ENCODE measurements around the gene EVC2. TPM values are rescaled to one million over a fixed set of nuclear protein-coding genes. Genes with fewer than 3 reads are reported as not detected.
"Not testable (repeated sequence)": the region's sequence is repeated elsewhere in the genome, so short reads cannot be mapped to it uniquely, and the experiment has no call there.

EVC2 gene
- total and polyA plus RNA-seq, 2 donors: 1.7 to 2.2 TPM

DNA sequence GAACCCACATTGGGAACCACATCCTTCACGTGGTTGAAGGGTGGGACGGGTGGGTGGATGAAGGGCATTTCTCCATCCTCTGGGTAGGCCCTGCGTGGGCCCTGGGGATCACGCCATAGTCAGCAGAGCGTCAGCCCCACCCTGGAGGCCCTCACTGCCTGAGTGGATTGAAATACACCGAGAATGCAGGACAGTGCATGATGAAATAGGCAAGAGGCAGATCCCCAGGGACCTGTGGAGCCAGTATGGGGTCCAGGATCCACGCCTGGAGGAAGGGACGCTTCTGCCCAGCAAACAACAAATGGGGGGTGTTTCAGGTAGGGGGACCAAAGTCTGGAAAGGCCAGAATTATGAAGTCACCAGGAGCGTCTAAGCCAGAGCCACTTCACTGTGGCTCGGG lies 22.1 kb upstream of the EVC2 start:
- H3K27me3 ChIP-seq (ENCODE audit: control insufficient read depth in 2 of 2, insufficient read depth in 1 of 2, low read length in 1 of 2): no peaks in the 10 kb centered on the region
- H3K4me3 ChIP-seq (ENCODE audit: low read length in 2 of 2): no peak overlapping the region
- no peaks in the 10 kb centered on the region for H3K36me3 ChIP-seq (ENCODE audit: control insufficient read depth in 2 of 2, insufficient read depth in 2 of 2, low read length in 1 of 2)
- no peaks in the 10 kb centered on the region for H3K4me1 ChIP-seq (ENCODE audit: control insufficient read depth in 2 of 2, insufficient read depth in 2 of 2, low read length in 2 of 2)
- H3K9me3 ChIP-seq (ENCODE audit: control insufficient read depth in 2 of 2, insufficient read depth in 1 of 2, low read length in 1 of 2): no peaks in the 10 kb centered on the region
- H3K27ac ChIP-seq (ENCODE audit: low read depth in 1 of 2, low read length in 1 of 2): no peak overlapping the region
- DNase-seq (ENCODE audit: low read depth in 6 of 9, low spot score in 9 of 9): no peak
- WGBS: 92% methylated on average over 10 of the region's 10 CpGs

DNA sequence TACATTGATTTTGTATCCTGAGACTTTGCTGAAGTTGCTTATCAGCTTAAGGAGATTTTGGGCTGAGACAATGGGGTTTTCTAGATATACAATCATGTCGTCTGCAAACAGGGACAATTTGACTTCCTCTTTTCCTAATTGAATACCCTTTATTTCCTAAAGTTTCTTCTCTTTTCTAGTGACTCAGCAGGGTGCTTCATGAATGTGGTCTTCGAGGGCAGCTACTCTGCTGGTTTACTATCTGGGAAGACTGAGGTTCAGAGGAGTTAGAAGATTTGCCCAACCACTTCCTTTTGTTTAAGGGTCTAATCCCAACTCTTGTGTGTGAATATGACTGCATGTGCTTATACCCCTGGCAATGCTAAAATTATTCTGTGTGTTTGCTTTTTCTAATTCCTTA lies 20.1 kb upstream of the EVC2 start:
- H3K36me3 ChIP-seq (ENCODE audit: control insufficient read depth in 2 of 2, insufficient read depth in 2 of 2, low read length in 1 of 2): not testable (repeated sequence)

DNA sequence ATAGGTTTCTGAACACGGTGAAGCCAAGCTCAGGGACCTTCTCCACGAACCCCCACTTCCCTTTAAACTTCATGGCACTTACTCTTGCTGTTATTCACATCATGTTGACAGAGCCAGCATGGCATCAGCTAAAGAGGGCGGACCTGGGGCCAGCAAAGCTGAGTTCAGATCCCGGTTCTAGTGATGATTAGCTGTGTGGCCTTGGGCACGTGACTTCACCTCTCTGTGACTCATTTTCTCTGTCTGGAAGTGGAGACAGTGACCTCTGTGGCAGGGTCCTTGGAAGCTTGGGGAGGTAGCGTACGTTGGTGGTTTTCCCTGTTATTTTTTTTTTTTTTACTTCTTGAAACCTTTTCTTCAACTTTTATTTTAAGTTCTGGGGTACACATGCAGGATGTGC lies 16.0 kb upstream of the EVC2 start:
- no peak for DNase-seq (ENCODE audit: low read depth in 6 of 9, low spot score in 9 of 9)
- WGBS: 92% methylated on average over 7 of the region's 7 CpGs

More for the DNA sequence above, 20.1 kb upstream of the EVC2 start:
- 9% methylated on average over 2 of the region's 2 CpGs for WGBS
- DNase-seq (ENCODE audit: low read depth in 6 of 9, low spot score in 9 of 9); H3K9me3 ChIP-seq (ENCODE audit: control insufficient read depth in 2 of 2, insufficient read depth in 1 of 2, low read length in 1 of 2); H3K27ac ChIP-seq (ENCODE audit: low read depth in 1 of 2, low read length in 1 of 2); H3K27me3 ChIP-seq (ENCODE audit: control insufficient read depth in 2 of 2, insufficient read depth in 1 of 2, low read length in 1 of 2); H3K4me1 ChIP-seq (ENCODE audit: control insufficient read depth in 2 of 2, insufficient read depth in 2 of 2, low read length in 2 of 2); H3K4me3 ChIP-seq (ENCODE audit: low read length in 2 of 2): not testable (repeated sequence)

DNA sequence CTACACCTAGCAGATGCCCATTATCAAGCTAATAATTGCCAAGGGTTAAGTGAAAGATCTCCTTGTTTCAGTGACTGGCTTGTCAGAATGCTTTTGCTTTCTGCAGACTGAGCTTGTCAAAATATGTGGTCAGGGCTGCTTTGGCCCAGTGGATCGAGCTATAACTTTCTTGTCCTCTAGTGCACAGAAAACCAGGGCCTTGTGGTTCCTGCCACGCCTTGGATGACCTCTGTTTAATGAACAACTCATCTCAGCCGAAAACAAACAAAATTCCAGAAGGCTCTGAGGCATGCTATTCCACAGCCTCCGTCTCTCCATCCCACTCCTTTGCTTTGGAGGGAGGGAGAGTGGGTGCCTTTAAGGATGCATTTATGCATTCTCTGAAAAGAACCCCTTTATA lies 14.0 kb upstream of the EVC2 start:
- no peaks in the 10 kb centered on the region for H3K4me1 ChIP-seq (ENCODE audit: control insufficient read depth in 2 of 2, insufficient read depth in 2 of 2, low read length in 2 of 2)
- no peaks in the 10 kb centered on the region for H3K36me3 ChIP-seq (ENCODE audit: control insufficient read depth in 2 of 2, insufficient read depth in 2 of 2, low read length in 1 of 2)
- H3K27ac ChIP-seq (ENCODE audit: low read depth in 1 of 2, low read length in 1 of 2): no peak overlapping the region
- H3K27me3 ChIP-seq (ENCODE audit: control insufficient read depth in 2 of 2, insufficient read depth in 1 of 2, low read length in 1 of 2): no peaks in the 10 kb centered on the region
- no peak for DNase-seq (ENCODE audit: low read depth in 6 of 9, low spot score in 9 of 9)
- 86% methylated on average over 4 of the region's 4 CpGs for WGBS
- no peaks in the 10 kb centered on the region for H3K9me3 ChIP-seq (ENCODE audit: control insufficient read depth in 2 of 2, insufficient read depth in 1 of 2, low read length in 1 of 2)
- H3K4me3 ChIP-seq (ENCODE audit: low read length in 2 of 2): no peak overlapping the region

More for the DNA sequence above, 16.0 kb upstream of the EVC2 start:
- Histone ChIP-seq H3K4me1 (ENCODE audit: control insufficient read depth in 2 of 2, insufficient read depth in 2 of 2, low read length in 2 of 2) (no peaks in the 10 kb centered on the region), H3K4me3 (ENCODE audit: low read length in 2 of 2) (no peak overlapping the region), H3K27ac (ENCODE audit: low read depth in 1 of 2, low read length in 1 of 2) (no peak overlapping the region), H3K36me3 (ENCODE audit: control insufficient read depth in 2 of 2, insufficient read depth in 2 of 2, low read length in 1 of 2) (no peaks in the 10 kb centered on the region), H3K27me3 (ENCODE audit: control insufficient read depth in 2 of 2, insufficient read depth in 1 of 2, low read length in 1 of 2) (no peaks in the 10 kb centered on the region), H3K9me3 (ENCODE audit: control insufficient read depth in 2 of 2, insufficient read depth in 1 of 2, low read length in 1 of 2) (no peaks in the 10 kb centered on the region)

DNA sequence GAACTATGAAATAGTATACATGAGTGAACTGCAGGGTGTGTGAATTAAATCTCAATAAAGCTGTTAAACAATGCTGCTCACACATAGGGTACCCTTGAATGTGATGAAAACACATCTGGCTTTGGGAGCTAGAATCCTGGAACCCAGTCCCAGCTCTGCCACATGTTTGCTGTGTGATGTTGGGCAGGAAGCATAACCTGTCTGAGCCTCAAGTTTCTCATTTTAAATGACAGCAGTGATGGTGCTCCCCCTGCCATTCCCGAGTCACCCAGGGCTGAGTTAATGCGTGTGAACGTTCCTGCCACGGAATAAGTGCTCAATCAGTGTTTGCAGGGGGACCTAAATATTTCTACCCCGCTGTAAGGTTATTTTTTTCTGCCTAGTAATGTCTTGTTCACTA lies 13.6 kb upstream of the EVC2 start:
- Histone ChIP-seq H3K4me3 (ENCODE audit: low read length in 2 of 2) (no peak overlapping the region), H3K9me3 (ENCODE audit: control insufficient read depth in 2 of 2, insufficient read depth in 1 of 2, low read length in 1 of 2) (no peaks in the 10 kb centered on the region), H3K4me1 (ENCODE audit: control insufficient read depth in 2 of 2, insufficient read depth in 2 of 2, low read length in 2 of 2) (no peaks in the 10 kb centered on the region), H3K27me3 (ENCODE audit: control insufficient read depth in 2 of 2, insufficient read depth in 1 of 2, low read length in 1 of 2) (no peaks in the 10 kb centered on the region), H3K36me3 (ENCODE audit: control insufficient read depth in 2 of 2, insufficient read depth in 2 of 2, low read length in 1 of 2) (no peaks in the 10 kb centered on the region), H3K27ac (ENCODE audit: low read depth in 1 of 2, low read length in 1 of 2) (no peak overlapping the region)
- no peak for DNase-seq (ENCODE audit: low read depth in 6 of 9, low spot score in 9 of 9)
- 93% methylated on average over 5 of the region's 5 CpGs for WGBS

DNA sequence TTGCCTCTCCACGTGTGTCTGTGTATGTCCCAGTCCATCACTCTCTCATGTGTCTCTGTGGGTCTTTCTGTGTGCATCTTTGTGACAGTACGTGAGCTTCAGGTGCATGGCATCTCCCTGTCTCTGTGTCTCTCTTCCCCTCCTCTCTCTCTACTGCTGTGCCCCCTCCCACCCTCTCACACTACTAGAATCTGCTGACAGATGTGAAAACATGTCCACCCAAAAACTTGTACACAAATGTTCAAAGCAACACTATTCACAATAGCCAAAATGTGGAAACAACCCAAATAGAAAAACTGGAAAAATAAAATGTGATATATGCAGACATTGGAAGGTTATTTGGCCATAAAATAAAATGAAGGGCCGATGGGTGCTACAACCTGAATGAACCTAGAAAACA lies 12.6 kb upstream of the EVC2 start:
- Histone ChIP-seq H3K4me3 (ENCODE audit: low read length in 2 of 2) (no peak overlapping the region), H3K9me3 (ENCODE audit: control insufficient read depth in 2 of 2, insufficient read depth in 1 of 2, low read length in 1 of 2) (no peaks in the 10 kb centered on the region), H3K36me3 (ENCODE audit: control insufficient read depth in 2 of 2, insufficient read depth in 2 of 2, low read length in 1 of 2) (no peaks in the 10 kb centered on the region), H3K4me1 (ENCODE audit: control insufficient read depth in 2 of 2, insufficient read depth in 2 of 2, low read length in 2 of 2) (no peaks in the 10 kb centered on the region), H3K27ac (ENCODE audit: low read depth in 1 of 2, low read length in 1 of 2) (no peak overlapping the region), H3K27me3 (ENCODE audit: control insufficient read depth in 2 of 2, insufficient read depth in 1 of 2, low read length in 1 of 2) (no peaks in the 10 kb centered on the region)
- DNase-seq (ENCODE audit: low read depth in 6 of 9, low spot score in 9 of 9): no peak
- whole genome bisulfite sequencing: 86% methylated on average over 3 of the region's 3 CpGs

DNA sequence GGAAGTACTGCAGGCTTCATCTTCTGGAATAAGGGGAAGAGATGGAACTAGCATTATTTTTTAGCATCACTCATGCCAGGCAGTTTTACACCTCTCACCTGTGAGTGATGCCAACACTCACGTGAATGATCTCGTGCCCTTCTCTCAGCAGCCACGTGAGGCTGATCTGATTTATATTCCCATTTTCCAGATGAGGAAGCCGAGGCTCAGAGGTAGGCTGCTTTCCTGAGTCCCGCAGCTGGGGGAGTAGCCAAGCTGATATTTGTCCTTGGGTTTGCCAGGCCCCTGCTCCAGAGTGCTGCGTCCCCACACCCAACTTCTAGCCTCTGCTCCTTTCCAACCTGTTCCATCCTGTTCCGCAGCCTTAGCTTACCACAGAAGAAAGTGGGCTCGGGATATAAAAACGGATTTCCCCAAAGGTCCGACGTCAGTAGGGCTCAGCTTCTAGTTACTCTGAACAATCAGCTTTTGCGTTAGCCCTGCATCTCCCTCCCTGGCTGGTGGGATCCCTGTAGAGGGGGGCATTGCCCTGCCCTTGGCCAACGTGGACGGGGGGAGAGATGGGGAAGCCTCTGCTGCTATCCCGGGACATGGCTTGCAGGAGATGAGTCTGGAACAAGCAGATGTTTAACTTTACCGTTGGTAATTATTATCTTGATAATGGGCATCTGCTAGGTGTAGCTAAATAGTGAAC lies 11.9 kb upstream of the EVC2 start:
- no peak overlapping the region for H3K27ac ChIP-seq (ENCODE audit: low read depth in 1 of 2, low read length in 1 of 2)
- DNase-seq (ENCODE audit: low read depth in 6 of 9, low spot score in 9 of 9): no peak
- no peak overlapping the region for H3K4me3 ChIP-seq (ENCODE audit: low read length in 2 of 2)
- 94% methylated on average over 16 of the region's 16 CpGs for WGBS
- no peaks in the 10 kb centered on the region for H3K4me1 ChIP-seq (ENCODE audit: control insufficient read depth in 2 of 2, insufficient read depth in 2 of 2, low read length in 2 of 2)
- H3K27me3 ChIP-seq (ENCODE audit: control insufficient read depth in 2 of 2, insufficient read depth in 1 of 2, low read length in 1 of 2): no peaks in the 10 kb centered on the region
- no peaks in the 10 kb centered on the region for H3K9me3 ChIP-seq (ENCODE audit: control insufficient read depth in 2 of 2, insufficient read depth in 1 of 2, low read length in 1 of 2)
- no peaks in the 10 kb centered on the region for H3K36me3 ChIP-seq (ENCODE audit: control insufficient read depth in 2 of 2, insufficient read depth in 2 of 2, low read length in 1 of 2)

DNA sequence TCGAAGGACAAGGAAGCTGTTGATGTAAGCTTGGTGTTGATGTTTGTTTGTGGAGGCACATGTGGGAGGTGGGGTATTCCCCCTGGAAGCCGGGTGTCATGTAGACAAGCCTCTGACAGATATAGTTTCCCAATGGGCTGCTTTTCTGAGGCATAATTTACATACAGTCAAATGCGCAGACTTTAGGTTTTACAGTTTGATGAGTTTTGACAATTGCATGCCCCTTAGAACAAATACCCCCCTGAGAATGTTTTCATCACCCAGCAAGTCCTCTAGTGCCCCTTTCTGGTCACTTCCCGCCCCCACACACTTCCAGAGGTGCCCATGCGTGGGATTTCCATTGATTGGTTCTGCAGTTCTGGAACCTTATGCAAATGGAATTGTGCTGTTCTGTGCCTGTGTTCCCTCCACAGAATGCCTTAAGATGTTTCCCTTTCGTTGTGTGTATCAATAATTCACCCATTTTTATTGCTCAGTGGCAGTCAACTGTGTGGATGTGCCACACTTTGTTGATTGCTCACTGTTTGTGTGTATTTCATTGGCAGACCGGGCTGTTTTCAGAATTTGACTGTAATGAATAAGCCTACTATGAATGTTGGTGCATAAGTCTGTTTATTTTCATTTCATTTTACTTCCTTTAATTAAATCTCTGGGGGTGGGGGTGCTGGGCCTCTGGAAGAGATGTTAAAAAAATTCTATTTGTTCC lies 11.1 kb upstream of the EVC2 start:
- Histone ChIP-seq H3K4me3 (ENCODE audit: low read length in 2 of 2) (no peak overlapping the region), H3K27me3 (ENCODE audit: control insufficient read depth in 2 of 2, insufficient read depth in 1 of 2, low read length in 1 of 2) (no peaks in the 10 kb centered on the region), H3K9me3 (ENCODE audit: control insufficient read depth in 2 of 2, insufficient read depth in 1 of 2, low read length in 1 of 2) (no peaks in the 10 kb centered on the region), H3K36me3 (ENCODE audit: control insufficient read depth in 2 of 2, insufficient read depth in 2 of 2, low read length in 1 of 2) (no peaks in the 10 kb centered on the region), H3K4me1 (ENCODE audit: control insufficient read depth in 2 of 2, insufficient read depth in 2 of 2, low read length in 2 of 2) (no peaks in the 10 kb centered on the region), H3K27ac (ENCODE audit: low read depth in 1 of 2, low read length in 1 of 2) (no peak overlapping the region)
- no peak for DNase-seq (ENCODE audit: low read depth in 6 of 9, low spot score in 9 of 9)
- WGBS: 92% methylated on average over 7 of the region's 7 CpGs

DNA sequence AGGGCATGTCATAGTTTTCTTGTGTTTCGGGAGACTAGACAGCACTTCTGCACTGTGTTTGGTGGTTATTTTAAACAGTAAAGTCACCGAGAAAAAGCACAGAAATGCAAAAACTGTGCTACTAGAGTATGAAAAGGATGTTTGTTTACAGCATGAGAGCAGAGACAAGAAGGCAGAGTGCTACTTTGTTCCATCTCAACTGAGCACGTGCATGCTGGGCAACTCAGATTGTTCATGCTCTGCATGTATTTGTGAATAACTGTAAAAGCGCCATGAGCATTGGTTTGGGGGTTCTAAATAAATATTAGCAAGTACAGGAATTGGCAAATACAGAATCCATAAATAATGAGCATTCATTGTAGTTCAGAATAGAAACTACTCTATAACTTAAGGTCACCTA lies 10.1 kb upstream of the EVC2 start:
- WGBS: 90% methylated on average over 4 of the region's 4 CpGs
- Histone ChIP-seq H3K4me3 (ENCODE audit: low read length in 2 of 2) (no peak overlapping the region), H3K27me3 (ENCODE audit: control insufficient read depth in 2 of 2, insufficient read depth in 1 of 2, low read length in 1 of 2) (no peaks in the 10 kb centered on the region), H3K4me1 (ENCODE audit: control insufficient read depth in 2 of 2, insufficient read depth in 2 of 2, low read length in 2 of 2) (no peaks in the 10 kb centered on the region), H3K27ac (ENCODE audit: low read depth in 1 of 2, low read length in 1 of 2) (no peak overlapping the region), H3K36me3 (ENCODE audit: control insufficient read depth in 2 of 2, insufficient read depth in 2 of 2, low read length in 1 of 2) (no peaks in the 10 kb centered on the region), H3K9me3 (ENCODE audit: control insufficient read depth in 2 of 2, insufficient read depth in 1 of 2, low read length in 1 of 2) (no peaks in the 10 kb centered on the region)
- no peak for DNase-seq (ENCODE audit: low read depth in 6 of 9, low spot score in 9 of 9)
